Lower leg skin (tissue), 3 donors: ENCODE measurements around the gene HLA-G.

ENCODE experiments used
- CTCF ChIP-seq, 3 donors: fragments of 450-650 bp; IDR thresholded peaks; one replicate each; pipeline ENCODE4 v1.5.1; 2016; ENCODE audit warnings: antibody characterized with exemption in 3 of 3, mild to moderate bottlenecking in 3 of 3, moderate library complexity in 2 of 3
- POLR2A ChIP-seq, 2 donors: fragments of 450-650 bp; IDR thresholded peaks; one replicate each; pipeline ENCODE4 v1.6.1; 2016 to 2017; ENCODE audit warnings: antibody characterized with exemption in 2 of 2, mild to moderate bottlenecking in 1 of 2, moderate library complexity in 1 of 2

DNA sequence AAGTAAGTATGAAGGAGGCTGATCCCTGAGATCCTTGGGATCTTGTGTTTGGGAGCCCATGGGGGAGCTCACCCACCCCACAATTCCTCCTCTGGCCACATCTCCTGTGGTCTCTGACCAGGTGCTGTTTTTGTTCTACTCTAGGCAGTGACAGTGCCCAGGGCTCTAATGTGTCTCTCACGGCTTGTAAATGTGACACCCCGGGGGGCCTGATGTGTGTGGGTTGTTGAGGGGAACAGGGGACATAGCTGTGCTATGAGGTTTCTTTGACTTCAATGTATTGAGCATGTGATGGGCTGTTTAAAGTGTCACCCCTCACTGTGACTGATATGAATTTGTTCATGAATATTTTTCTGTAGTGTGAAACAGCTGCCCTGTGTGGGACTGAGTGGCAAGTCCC is 2.8 kb downstream of the HLA-G start:
- no peak for TF ChIP-seq POLR2A (IDR thresholded peaks at IDR 0.05)
- no peak for TF ChIP-seq CTCF (IDR thresholded peaks at IDR 0.05)
